ENCODE data around the gene RHOT2.

RHOT2 gene

DNA sequence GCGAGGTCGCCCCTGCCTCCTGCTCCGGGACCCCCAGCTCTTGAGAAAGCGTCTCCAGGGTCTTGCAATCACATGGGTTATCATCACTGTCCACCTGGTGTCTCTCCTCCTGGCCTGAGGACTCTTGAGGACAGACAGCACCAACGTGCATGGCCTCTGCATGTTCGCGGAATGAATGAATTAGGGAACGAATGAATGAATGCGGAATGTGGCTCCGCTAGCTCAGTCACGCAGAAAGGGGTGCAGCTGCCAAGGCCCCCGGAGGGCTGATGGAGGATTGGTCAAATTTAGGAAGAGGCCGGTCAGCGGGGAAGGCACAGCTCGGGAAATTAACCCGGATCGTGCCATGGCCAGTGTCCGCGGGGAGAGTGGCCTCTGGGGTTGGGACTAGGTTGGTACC is 34.4 kb downstream of the RHOT2 start:
- no peak for DNase-seq

DNA sequence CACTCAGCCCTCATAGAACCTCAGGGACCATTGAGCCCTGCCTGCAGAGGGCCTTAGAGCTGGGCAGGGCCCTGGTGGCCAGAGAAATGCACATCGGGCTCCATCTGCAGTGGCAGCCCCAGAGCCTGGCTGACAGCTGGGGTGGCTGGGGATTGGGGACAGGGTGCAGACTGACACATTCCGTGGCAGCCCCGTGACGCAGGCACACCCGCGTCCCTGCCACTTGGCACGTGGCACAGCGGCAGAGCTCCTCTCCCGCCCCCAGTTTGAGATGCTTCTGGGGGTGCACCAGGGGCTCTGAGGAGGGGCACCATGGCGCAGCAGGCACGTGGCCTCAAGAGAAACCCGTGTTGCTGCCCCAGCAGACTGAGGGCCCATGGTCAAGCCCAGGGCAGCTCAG is 35.5 kb downstream of the RHOT2 start:
- no peak for DNase-seq

GRCh38 chr16:704047-704446 is 36.1 kb downstream of the RHOT2 start:
- no peak for DNase-seq

GRCh38 chr16:704552-705380 is 36.8 kb downstream of the RHOT2 start:
- DNase-seq, result no peak

GRCh38 chr16:705431-706188 is 37.7 kb downstream of the RHOT2 start, which contains the start of gene FBXL16:
TSS of gene FBXL16 (minus strand) at chr16:705801. CDS start at chr16:697405, 8,396 bp downstream.
- DNase-seq, result no peak

GRCh38 chr16:706189-707061 is 38.5 kb downstream of the RHOT2 start:
- DNase-seq, result no peak

- DNase-seq, result no peak
These were observed 39.2 kb downstream of the RHOT2 start for GRCh38 chr16:707062-707538.

- no peak for DNase-seq
These were observed 40.1 kb downstream of the RHOT2 start for GRCh38 chr16:708019-708418.

- no peak for DNase-seq
These were observed 41.0 kb downstream of the RHOT2 start for GRCh38 chr16:708959-709358.

- DNase-seq, result no peak
These were observed 41.9 kb downstream of the RHOT2 start for GRCh38 chr16:709566-710499.

DNA sequence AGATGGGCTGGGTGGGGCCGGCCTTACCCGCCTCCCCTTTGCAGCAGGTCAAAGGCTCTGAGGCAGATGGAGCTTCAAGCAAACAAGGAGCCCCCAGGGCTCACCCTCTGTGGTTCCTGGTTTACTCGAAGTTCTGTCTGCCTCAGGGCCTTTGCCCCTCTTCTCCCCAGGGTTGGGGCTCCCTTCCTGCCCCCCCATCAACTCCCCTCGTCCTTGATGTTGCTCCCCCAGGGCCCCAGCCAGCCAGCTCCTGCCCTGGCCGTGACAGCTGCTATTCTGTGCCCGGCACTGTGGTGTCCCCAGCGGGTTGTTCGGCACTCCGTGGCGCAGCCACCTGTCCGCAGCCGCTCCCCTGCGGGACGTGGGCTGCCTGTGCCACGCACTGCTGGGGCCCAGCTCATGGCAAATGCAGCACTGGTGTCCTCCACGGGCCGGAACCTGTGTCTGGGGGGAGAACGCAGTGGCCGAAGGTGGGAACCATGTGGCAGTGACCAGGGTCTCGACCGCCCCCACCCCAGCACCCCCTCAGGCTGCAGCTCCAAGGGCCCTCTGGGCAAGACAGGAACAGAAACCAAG is 42.7 kb downstream of the RHOT2 start:
- no peak for DNase-seq

DNA sequence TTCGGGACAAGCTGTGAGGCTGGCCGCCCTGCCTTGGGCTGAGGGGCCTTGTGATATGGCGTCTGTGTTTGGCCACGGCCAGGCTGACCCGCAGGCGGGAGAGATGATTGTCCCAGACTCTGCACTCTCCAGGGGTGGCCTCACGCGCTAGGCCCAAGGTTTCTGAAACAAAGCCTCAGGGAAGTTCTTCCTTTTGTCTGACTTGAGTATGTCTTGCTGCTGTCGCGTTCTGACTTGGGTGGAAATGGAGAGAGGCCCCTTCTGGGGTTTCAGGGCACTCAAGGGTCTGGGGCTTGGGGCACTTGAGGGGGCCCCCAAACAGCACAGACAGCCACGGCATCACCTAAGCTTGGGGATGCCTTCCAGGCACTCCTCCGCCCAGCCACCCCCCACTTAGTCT is 43.2 kb downstream of the RHOT2 start:
- no peak for DNase-seq

DNA sequence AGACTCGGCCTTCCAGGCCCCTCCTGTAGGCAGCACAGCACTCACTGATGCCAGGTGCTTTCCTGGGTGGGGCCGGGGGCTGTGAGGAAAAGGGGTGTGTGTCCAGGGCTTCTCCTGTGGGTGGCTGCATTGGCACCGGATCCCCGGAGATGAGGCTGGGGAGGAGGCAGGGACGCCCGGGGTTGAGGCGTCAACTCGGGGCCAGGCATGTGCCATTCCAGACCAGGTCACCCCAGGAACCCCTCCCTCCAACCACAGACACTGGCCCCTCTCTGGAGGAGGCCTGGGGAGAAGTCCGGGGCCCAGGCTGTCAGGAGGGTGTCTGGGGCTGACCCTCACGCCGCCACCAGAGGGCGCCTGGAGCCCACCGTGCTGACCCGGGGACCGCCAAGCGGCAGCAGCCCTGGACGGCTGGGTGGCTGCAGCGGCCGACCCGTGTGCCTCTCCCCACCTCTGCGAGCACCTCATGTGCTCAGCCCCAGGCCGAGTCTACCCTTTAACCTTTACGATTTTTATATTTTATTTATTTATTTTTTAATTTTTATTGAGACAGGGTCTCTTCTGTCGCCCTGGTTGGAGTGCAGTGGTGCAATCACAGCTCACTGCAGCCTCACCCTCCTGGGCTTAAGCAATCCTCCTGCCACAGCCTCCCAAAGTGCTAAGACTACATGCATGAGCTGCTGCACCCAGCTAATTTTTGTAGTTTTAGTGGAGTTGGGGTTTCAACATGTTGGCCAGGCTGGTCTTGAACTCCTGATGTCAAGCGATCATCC is 43.8 kb downstream of the RHOT2 start:
- DNase-seq, result peak; percentile 63 to 75 (median 72)

DNA sequence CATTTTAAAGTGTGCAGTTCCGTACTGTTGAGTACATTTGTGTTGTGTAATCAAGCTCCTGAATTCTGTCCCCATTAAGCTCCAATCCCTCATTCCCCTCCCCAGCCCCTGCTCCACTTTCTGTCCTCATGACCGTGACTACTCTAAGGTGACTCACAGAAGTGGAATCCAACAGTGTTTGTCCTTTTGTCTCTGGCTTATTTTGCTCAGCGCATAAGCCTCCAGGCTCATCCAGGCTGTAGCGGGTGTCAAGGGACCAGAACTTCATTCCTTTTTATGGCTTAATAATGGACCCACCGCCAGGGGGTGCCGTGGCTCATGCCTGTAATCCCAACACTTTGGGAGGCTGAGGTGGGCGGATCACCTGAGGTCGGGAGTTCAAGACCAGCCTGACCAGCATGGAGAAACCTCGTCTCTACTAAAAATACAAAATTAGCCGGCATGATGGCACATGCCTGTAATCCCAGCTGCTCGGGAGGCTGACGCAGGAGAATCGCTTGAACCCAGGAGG is 44.9 kb downstream of the RHOT2 start:
- DNase-seq, result peak in 1 of 5 donors; percentile 34

GRCh38 chr16:714079-714478 is 46.1 kb downstream of the RHOT2 start:
- DNase-seq, result no peak

GRCh38 chr16:714558-715476 is 46.9 kb downstream of the RHOT2 start, which contains the start of gene METRN:
TSS of gene METRN (plus strand) at chr16:715118. CDS start at chr16:715290, 172 bp downstream.
- peak; percentile 80 to 88 (median 84) for DNase-seq

DNA sequence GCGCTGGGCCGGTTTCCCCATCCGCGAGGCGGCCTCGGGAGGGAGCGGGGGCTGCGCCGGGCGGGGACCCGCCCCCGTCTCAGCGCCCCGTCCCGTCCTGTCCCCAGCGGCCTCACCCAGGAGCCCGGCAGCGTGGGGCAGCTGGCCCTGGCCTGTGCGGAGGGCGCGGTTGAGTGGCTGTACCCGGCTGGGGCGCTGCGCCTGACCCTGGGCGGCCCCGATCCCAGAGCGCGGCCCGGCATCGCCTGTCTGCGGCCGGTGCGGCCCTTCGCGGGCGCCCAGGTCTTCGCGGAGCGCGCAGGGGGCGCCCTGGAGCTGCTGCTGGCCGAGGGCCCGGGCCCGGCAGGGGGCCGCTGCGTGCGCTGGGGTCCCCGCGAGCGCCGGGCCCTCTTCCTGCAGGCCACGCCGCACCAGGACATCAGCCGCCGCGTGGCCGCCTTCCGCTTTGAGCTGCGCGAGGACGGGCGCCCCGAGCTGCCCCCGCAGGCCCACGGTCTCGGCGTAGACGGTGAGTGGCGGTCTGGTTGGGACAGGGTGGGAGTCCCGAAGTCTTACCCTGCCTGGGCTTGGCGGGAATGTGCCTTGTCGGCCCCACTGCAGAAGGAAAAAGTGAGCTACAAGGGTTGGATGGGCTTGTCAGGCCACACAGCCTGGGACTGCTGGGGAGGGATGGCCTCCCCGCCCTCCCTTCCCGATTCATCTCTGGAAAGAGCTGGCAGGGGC is 47.7 kb downstream of the RHOT2 start:
- DNase-seq, result no peak

DNA sequence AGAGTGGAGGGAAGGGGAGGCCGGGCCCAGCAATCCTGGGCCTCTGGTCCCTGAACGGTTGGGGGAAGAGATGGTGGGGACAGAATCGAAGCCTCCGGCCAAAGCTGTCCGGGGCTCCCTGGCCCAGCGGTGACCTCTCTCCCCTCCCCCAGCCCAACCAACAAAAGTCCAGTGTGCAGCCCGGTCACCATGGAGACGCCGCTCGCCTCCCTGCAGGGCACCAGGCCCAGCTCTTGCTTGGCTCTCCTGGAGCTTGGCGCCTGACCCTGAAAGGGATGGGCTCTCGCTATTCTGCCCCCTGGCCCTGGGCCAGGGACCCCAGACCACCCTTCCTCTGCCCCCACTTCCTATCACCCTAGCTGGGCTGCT is 48.3 kb downstream of the RHOT2 start:
- DNase-seq, result no peak

Measured in T-helper 1 cell (primary cell).